ENCODE data around the gene CIDEA.

GRCh38 chr18:12252061-12252460 is 2.1 kb upstream of the CIDEA start:
- TF ChIP-seq CTCF (IDR thresholded peaks at IDR 0.05) = no peak
- TF ChIP-seq POLR2A (IDR thresholded peaks at IDR 0.05) = no peak

Measured in body of pancreas (tissue), 4 donors.